K562 (cell line): ENCODE results near the gene B4GALNT3. TPM values are rescaled to one million over a fixed set of nuclear protein-coding genes. Genes with fewer than 3 reads are reported as not detected.

Experiments used
- BCOR ChIP-seq: fragments of 450-650 bp; IDR thresholded peaks from 2 replicates; pipeline ENCODE4 v1.6.1; 2016
- BDP1 ChIP-seq: IDR thresholded peaks from 3 replicates; pipeline ENCODE4 v1.6.1; 2011; ENCODE audit not compliant: insufficient read length, insufficient read depth
- FOS ChIP-seq: IDR thresholded peaks from 3 replicates; pipeline ENCODE4 v1.6.1; 2011; ENCODE audit not compliant: insufficient read length; ENCODE audit errors: extremely low read depth
- KAT7 ChIP-seq: sonication (generic); formaldehyde crosslinking; IDR thresholded peaks from 2 replicates; pipeline ENCODE4 v1.8.0; 2022; ENCODE audit warnings: missing genetic modification reagents, mild to moderate bottlenecking, borderline replicate concordance
- NCOA4 ChIP-seq: fragments of 450-650 bp; IDR thresholded peaks from 2 replicates; pipeline ENCODE4 v1.6.1; 2018; ENCODE audit warnings: mild to moderate bottlenecking; ENCODE audit not compliant: partially characterized antibody
- PCBP1 ChIP-seq: fragments of 200-400 bp; formaldehyde crosslinking; IDR thresholded peaks from 2 replicates; pipeline ENCODE4 v1.6.1; 2018; ENCODE audit warnings: mild to moderate bottlenecking, low read depth, low read length; ENCODE audit not compliant: poor library complexity, severe bottlenecking
- RFX5 ChIP-seq: IDR thresholded peaks from 2 replicates; pipeline ENCODE4 v1.6.1; 2011; ENCODE audit warnings: low read depth, mild to moderate bottlenecking, improper control_type of control experiment, low read length
- SMAD1 ChIP-seq: fragments of 150-350 bp; IDR thresholded peaks from 2 replicates; pipeline ENCODE4 v1.6.1; 2014; ENCODE audit warnings: low read length, low read depth; ENCODE audit not compliant: partially characterized antibody
- WHSC1 ChIP-seq: IDR thresholded peaks from one replicate; pipeline ENCODE4 v1.6.1; 2012; ENCODE audit warnings: low read length, control low read depth, inconsistent platforms
- ZBTB2 ChIP-seq: fragments of 450-650 bp; IDR thresholded peaks from 2 replicates; pipeline ENCODE4 v1.6.1; 2016; ENCODE audit warnings: antibody characterized with exemption
- ZBTB49 ChIP-seq: sonication (generic); formaldehyde crosslinking; IDR thresholded peaks from 2 replicates; pipeline ENCODE4 v1.8.0; 2022; ENCODE audit warnings: missing genetic modification reagents, mild to moderate bottlenecking, borderline replicate concordance
- ZBTB8A ChIP-seq: fragments of 450-650 bp; IDR thresholded peaks from 2 replicates; pipeline ENCODE4 v1.6.1; 2018; ENCODE audit warnings: mild to moderate bottlenecking, moderate library complexity; ENCODE audit not compliant: partially characterized antibody
- polyA plus RNA-seq, 8 experiments: library from polyadenylated mRNA; depleted of rRNA in 4 of 8; stranded (reverse) in 5 of 8; unstranded in 3 of 8; fragments of >200 nt; fragmentation: Nextera tagmentation in 2 of 8; fragmentation: Illumina TruSeq in 1 of 8; extraction: Ambion mirVana in 2 of 8; extraction: Trizol in 1 of 8; gene quantifications; 2 replicates each; pipeline versions ENCODE4 v1.2.1 to v1.2.3, GENCODE V29; 2011 to 2014; ENCODE audit warnings: inconsistent platforms in 1 of 8, missing spikeins in 1 of 8
- total RNA-seq, 7 experiments: library from RNA; depleted of rRNA in 6 of 7; stranded (reverse); fragments of >200 nt in 6 of 7; fragmentation: Illumina TruSeq in 2 of 7; extraction: Trizol in 2 of 7; gene quantifications; 2 replicates each; pipeline versions ENCODE4 v1.2.1 to v1.2.3, GENCODE V29; 2011 to 2021; ENCODE audit warnings: low replicate concordance in 1 of 7
- TF ChIP-seq, protein P1 (sequence below), 2 experiments: IDR thresholded peaks; 2 replicates each; pipeline ENCODE4 v1.6.1; 2012; ENCODE audit warnings: improper control_type of control experiment in 2 of 2, low read depth in 2 of 2, low read length in 2 of 2, borderline replicate concordance in 1 of 2
- TF ChIP-seq, protein P2 (sequence below): sonication (generic); formaldehyde crosslinking; IDR thresholded peaks from 2 replicates; pipeline ENCODE4 v1.5.0; 2020; ENCODE audit warnings: missing genetic modification reagents
- TF ChIP-seq, protein P3 (sequence below): fragments of 450-650 bp; IDR thresholded peaks from one replicate; pipeline ENCODE4 v1.6.1; 2018; ENCODE audit warnings: mild to moderate bottlenecking, moderate library complexity; ENCODE audit not compliant: partially characterized antibody
- TF ChIP-seq, protein P4 (sequence below): fragments of 250-450 bp; sonication (Bioruptor Pico); IDR thresholded peaks from 2 replicates; pipeline ENCODE4 v1.8.0; 2021; ENCODE audit warnings: moderate library complexity, mild to moderate bottlenecking, inconsistent platforms

Gene B4GALNT3
- total and polyA plus RNA-seq, 9 of the 15 experiments (the other 6 are each of a cell fraction or from before 2014, with no cell fraction given): 0.04 to 0.36 (median 0.10) TPM; not detected in 6

GRCh38 chr12:591167-592023, 131.7 kb downstream of the B4GALNT3 start (continued):
- TF ChIP-seq, protein P1, sequence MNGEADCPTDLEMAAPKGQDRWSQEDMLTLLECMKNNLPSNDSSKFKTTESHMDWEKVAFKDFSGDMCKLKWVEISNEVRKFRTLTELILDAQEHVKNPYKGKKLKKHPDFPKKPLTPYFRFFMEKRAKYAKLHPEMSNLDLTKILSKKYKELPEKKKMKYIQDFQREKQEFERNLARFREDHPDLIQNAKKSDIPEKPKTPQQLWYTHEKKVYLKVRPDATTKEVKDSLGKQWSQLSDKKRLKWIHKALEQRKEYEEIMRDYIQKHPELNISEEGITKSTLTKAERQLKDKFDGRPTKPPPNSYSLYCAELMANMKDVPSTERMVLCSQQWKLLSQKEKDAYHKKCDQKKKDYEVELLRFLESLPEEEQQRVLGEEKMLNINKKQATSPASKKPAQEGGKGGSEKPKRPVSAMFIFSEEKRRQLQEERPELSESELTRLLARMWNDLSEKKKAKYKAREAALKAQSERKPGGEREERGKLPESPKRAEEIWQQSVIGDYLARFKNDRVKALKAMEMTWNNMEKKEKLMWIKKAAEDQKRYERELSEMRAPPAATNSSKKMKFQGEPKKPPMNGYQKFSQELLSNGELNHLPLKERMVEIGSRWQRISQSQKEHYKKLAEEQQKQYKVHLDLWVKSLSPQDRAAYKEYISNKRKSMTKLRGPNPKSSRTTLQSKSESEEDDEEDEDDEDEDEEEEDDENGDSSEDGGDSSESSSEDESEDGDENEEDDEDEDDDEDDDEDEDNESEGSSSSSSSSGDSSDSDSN (IDR thresholded peaks at IDR 0.05; ENCODE audit: borderline replicate concordance in 1 of 2, low read depth in 2 of 2, low read length in 2 of 2): no peak
- TF ChIP-seq, protein P2, sequence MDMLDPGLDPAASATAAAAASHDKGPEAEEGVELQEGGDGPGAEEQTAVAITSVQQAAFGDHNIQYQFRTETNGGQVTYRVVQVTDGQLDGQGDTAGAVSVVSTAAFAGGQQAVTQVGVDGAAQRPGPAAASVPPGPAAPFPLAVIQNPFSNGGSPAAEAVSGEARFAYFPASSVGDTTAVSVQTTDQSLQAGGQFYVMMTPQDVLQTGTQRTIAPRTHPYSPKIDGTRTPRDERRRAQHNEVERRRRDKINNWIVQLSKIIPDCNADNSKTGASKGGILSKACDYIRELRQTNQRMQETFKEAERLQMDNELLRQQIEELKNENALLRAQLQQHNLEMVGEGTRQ: peak; percentile 51
- TF ChIP-seq SMAD1 (peak; percentile 84), PCBP1 (no peak), BDP1 (no peak), WHSC1 (no peak), FOS (no peak), KAT7 (peak; percentile 46; the same call in 1 of the 2 replicates), NCOA4 (peak; percentile 57), RFX5 (no peak), ZBTB2 (peak; percentile 64; the same call in 1 of the 2 replicates), BCOR (peak; percentile 86), ZBTB49 (CRISPR knock-in tag) (no peak), ZBTB8A (no peak)
- TF ChIP-seq, protein P3, sequence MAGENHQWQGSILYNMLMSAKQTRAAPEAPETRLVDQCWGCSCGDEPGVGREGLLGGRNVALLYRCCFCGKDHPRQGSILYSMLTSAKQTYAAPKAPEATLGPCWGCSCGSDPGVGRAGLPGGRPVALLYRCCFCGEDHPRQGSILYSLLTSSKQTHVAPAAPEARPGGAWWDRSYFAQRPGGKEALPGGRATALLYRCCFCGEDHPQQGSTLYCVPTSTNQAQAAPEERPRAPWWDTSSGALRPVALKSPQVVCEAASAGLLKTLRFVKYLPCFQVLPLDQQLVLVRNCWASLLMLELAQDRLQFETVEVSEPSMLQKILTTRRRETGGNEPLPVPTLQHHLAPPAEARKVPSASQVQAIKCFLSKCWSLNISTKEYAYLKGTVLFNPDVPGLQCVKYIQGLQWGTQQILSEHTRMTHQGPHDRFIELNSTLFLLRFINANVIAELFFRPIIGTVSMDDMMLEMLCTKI: no peak
- TF ChIP-seq, protein P4, sequence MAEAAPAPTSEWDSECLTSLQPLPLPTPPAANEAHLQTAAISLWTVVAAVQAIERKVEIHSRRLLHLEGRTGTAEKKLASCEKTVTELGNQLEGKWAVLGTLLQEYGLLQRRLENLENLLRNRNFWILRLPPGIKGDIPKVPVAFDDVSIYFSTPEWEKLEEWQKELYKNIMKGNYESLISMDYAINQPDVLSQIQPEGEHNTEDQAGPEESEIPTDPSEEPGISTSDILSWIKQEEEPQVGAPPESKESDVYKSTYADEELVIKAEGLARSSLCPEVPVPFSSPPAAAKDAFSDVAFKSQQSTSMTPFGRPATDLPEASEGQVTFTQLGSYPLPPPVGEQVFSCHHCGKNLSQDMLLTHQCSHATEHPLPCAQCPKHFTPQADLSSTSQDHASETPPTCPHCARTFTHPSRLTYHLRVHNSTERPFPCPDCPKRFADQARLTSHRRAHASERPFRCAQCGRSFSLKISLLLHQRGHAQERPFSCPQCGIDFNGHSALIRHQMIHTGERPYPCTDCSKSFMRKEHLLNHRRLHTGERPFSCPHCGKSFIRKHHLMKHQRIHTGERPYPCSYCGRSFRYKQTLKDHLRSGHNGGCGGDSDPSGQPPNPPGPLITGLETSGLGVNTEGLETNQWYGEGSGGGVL (CRISPR knock-in tag): no peak
